Thoracic aorta (tissue), 2 donors: Measurements from ENCODE around the gene PRSS16. TPM values are rescaled to one million over a fixed set of nuclear protein-coding genes. Genes with fewer than 3 reads are reported as not detected.

ENCODE experiments used
- ATAC-seq: fragments of 150-250 bp; one replicate; pipeline ENCODE4 v1.8.0; 2017; ENCODE audit warnings: low read depth; ENCODE audit not compliant: insufficient number of reproducible peaks, low FRiP score
- DNase-seq: peaks from one replicate; pipeline ENCODE4 v3.0.0-alpha.2; 2020; ENCODE audit warnings: low spot score
- H3K27ac ChIP-seq, 2 donors: fragments of 200-600 bp; sonication (generic); 1 replicate in 1 of 2; 2 replicates in 1 of 2; pipeline ENCODE4 v1.5.1; 2016; ENCODE audit warnings: mild to moderate bottlenecking in 2 of 2, moderate library complexity in 2 of 2
- H3K27me3 ChIP-seq: fragments of 200-600 bp; sonication (generic); replicated peaks from 2 replicates; pipeline ENCODE4 v1.6.0; 2016; ENCODE audit warnings: mild to moderate bottlenecking; ENCODE audit not compliant: insufficient read depth
- H3K36me3 ChIP-seq: fragments of 200-600 bp; sonication (generic); one replicate; pipeline ENCODE4 v1.5.1; 2016
- H3K4me1 ChIP-seq, 2 donors: fragments of 200-600 bp; sonication (generic); 1 replicate in 1 of 2; 2 replicates in 1 of 2; pipeline versions ENCODE4 v1.5.1 to v1.6.0; 2016; ENCODE audit warnings: low read depth in 2 of 2, mild to moderate bottlenecking in 1 of 2; ENCODE audit not compliant: control insufficient read depth in 1 of 2
- H3K4me3 ChIP-seq: fragments of 200-600 bp; sonication (generic); 2 replicates; pipeline ENCODE4 v1.5.1; 2016; ENCODE audit warnings: mild to moderate bottlenecking
- H3K9me3 ChIP-seq: fragments of 200-600 bp; sonication (generic); 2 replicates; pipeline ENCODE4 v1.5.1; 2016
- total RNA-seq, 2 donors: library from RNA; depleted of rRNA; stranded (reverse); fragments of >200 nt; gene quantifications; one replicate each; pipeline versions ENCODE4 v1.1.0 to v1.2.3, GENCODE V29; 2016
- TF ChIP-seq, protein P1 (sequence below): fragments of 200-600 bp; sonication (generic); IDR thresholded peaks from one replicate; pipeline ENCODE4 v1.5.1; 2019; ENCODE audit warnings: antibody characterized with exemption

Gene PRSS16
- total RNA-seq, 2 donors from 2014 or later, result not detected

DNA sequence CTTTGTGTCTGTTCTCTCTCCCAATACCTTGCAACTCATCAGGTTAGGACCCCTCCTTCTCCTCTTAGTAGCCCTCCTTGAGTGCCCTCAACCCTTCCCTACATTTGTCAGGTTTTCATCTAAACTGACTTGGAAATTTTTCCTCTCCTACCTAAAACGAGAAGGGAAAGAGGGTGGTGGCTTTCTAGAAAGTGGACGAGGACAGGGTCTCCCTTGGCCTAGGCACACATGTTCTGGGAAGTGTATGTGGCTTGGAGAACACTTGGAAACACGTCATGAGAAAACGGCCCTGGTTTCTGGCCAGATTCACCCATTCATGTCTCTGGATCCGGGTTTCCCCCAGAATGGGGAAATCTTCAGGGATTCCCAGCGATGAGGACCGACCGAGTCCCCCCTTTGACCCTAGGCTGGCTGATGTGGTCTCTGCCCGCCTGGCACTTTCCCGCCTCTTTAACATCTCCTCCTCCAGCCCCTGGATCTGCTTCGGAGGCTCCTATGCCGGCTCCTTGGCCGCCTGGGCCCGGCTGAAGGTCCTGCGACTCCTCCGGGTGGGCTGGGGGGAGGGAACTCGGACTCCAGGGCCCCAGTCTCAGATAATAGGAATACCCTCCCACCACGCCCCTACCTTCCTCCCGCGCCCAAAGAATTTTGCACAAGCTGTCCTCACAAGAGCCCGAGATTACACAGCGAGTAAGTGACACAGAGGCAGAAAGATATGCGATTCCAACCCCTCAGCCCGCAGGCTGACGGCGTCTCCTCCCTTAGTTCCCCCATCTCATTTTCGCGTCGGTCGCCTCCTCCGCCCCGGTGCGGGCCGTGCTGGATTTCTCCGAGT is 3.0 kb downstream of the PRSS16 start:
- no peaks in the 10 kb centered on the region for H3K27me3 ChIP-seq
- peak overlapping the region; percentile 71 for H3K4me3 ChIP-seq
- H3K9me3 ChIP-seq, result no peaks in the 10 kb centered on the region
- no peak overlapping the region for H3K27ac ChIP-seq
- no peaks in the 10 kb centered on the region for H3K36me3 ChIP-seq
- DNase-seq (no peak), ATAC-seq (no peak)
- H3K4me1 ChIP-seq, result peaks cover 0 to 8% of the 10 kb centered on the region in 2 donors
- TF ChIP-seq, protein P1, sequence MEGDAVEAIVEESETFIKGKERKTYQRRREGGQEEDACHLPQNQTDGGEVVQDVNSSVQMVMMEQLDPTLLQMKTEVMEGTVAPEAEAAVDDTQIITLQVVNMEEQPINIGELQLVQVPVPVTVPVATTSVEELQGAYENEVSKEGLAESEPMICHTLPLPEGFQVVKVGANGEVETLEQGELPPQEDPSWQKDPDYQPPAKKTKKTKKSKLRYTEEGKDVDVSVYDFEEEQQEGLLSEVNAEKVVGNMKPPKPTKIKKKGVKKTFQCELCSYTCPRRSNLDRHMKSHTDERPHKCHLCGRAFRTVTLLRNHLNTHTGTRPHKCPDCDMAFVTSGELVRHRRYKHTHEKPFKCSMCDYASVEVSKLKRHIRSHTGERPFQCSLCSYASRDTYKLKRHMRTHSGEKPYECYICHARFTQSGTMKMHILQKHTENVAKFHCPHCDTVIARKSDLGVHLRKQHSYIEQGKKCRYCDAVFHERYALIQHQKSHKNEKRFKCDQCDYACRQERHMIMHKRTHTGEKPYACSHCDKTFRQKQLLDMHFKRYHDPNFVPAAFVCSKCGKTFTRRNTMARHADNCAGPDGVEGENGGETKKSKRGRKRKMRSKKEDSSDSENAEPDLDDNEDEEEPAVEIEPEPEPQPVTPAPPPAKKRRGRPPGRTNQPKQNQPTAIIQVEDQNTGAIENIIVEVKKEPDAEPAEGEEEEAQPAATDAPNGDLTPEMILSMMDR, result no peak

DNA sequence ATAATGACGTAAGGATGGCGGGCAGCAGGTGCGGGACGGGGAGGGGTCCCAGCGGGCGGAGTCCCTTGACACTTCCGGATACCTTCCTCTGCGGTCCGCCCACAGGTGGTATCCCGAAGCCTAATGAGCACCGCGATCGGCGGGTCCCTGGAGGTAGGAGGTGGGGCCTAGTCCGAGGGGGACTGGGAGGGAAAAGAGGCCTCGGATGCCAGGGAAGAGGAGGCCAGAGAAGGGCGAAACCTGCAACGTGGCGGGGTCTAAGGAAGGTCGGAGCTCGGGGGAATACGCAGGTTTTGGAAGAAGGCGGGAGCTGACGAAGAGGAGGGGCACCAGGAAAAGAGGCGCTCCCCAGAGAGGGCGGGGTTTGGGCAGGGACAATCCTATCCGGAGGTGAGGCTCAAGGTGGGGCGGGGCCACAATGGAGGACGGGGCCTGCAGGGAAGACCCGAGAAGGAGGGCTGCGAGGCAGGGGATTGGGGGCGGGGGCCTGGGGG is 3.7 kb downstream of the PRSS16 start:
- Histone ChIP-seq H3K4me3 (peak overlapping the region; percentile 71), H3K4me1 (peaks cover 0 to 8% of the 10 kb centered on the region in 2 donors), H3K36me3 (no peaks in the 10 kb centered on the region), H3K27ac (no peak overlapping the region), H3K27me3 (no peaks in the 10 kb centered on the region), H3K9me3 (no peaks in the 10 kb centered on the region)
- DNase-seq, result no peak
- TF ChIP-seq, protein P1, result no peak
- ATAC-seq, result no peak

DNA sequence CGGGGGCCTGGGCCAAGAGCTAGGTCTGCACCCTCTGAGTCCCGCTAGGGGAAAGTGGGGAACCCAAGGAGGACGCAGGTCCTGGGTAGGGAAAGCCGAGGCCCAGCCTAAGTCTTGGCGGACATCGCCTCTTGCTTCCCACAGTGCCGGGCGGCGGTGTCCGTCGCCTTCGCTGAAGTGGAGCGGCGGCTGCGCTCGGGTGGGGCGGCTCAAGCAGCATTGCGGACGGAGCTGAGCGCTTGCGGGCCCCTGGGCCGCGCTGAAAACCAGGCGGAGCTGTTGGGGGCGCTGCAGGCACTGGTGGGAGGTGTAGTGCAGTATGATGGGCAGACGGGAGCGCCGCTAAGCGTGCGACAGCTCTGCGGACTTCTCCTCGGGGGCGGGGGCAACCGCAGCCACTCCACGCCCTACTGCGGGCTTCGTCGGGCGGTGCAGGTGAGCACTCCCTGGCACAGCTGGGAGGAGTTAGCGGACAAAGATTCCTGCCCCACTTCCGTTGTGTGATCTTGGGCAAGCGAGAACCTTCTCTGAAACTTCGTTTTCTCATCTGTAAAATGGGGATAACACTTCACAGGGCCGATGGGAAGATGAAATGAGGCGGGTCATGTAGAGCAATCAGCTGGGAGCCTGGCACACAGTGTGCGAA is 4.2 kb downstream of the PRSS16 start:
- Histone ChIP-seq H3K9me3 (no peaks in the 10 kb centered on the region), H3K27me3 (no peaks in the 10 kb centered on the region), H3K4me3 (peak overlapping the region; percentile 71), H3K27ac (no peak overlapping the region), H3K4me1 (peaks cover 0 to 8% of the 10 kb centered on the region in 2 donors), H3K36me3 (no peaks in the 10 kb centered on the region)
- TF ChIP-seq, protein P1, result no peak
- ATAC-seq, result no peak
- DNase-seq, result no peak

DNA sequence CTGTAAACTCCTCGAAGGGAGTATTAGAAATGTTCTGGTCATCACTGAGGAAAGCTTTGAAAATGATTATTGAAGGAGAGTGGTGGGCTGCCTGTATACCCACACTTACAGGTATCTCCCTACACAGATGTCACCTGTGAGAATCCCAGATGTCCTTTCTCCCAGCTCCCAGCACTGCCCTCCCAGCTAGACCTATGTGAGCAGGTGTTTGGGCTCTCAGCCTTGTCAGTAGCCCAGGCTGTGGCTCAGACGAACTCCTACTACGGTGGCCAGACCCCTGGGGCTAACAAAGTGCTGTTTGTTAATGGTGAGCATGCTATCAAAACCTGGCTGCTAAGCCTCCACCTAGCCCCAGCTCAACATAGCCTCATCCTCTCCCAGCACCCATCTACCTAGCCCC is 7.1 kb downstream of the PRSS16 start:
- Histone ChIP-seq H3K4me3 (no peak overlapping the region), H3K9me3 (no peaks in the 10 kb centered on the region), H3K27ac (no peak overlapping the region), H3K36me3 (no peaks in the 10 kb centered on the region), H3K4me1 (peaks cover 0 to 8% of the 10 kb centered on the region in 2 donors), H3K27me3 (no peaks in the 10 kb centered on the region)
- TF ChIP-seq, protein P1, result no peak
- no peak for DNase-seq
- ATAC-seq, result no peak

DNA sequence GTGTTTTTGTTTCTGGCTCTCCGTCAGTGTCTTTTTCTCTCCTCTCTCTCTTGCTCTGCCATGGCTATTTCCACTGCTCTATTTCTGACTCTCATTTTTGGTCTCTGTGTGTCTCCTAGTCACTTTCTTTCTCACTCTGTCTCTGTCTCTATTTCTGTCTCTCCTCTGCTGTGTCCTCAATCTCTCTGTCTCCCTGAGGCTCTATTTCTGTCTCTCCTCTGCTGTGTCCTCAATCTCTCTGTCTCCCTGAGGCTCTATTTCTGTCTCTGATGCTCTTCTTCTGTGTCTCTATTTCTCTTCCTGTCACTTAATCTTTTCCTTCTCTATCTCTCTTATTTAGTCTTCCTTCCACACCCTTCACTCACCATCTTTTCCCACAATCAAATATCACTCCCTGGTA is 8.4 kb downstream of the PRSS16 start:
- Histone ChIP-seq H3K27me3 (no peaks in the 10 kb centered on the region), H3K27ac (no peak overlapping the region), H3K9me3 (no peaks in the 10 kb centered on the region), H3K36me3 (no peaks in the 10 kb centered on the region), H3K4me3 (no peak overlapping the region), H3K4me1 (peaks cover 0 to 4% of the 10 kb centered on the region in 2 donors)
- DNase-seq (no peak), ATAC-seq (no peak)
- TF ChIP-seq, protein P1, result no peak
